Measurements from ENCODE around the gene MRPL51. TPM values are rescaled to one million over a fixed set of nuclear protein-coding genes. Genes with fewer than 3 reads are reported as not detected.
A peak's percentile ranks its signal among the peaks of the same experiment; 100 is the strongest.

The MRPL51 gene
- total RNA-seq, 2 experiments from 2014 or later = 152 to 338 TPM

GRCh38 chr12:6450091-6450868, 42.8 kb downstream of the MRPL51 start:
- BruUV-seq (replicated peaks) = no TSS peak
- TF ChIP-seq EZH2phosphoT487 (IDR thresholded peaks at IDR 0.05; ENCODE audit: borderline replicate concordance, low read depth, low read length) (no peak), CTCF (conservative IDR thresholded peaks at IDR 0.05; ENCODE audit: low read length) (no peak)
- peak overlapping the region; percentile 74 for H3K4me3 ChIP-seq (ENCODE audit: low read depth, low read length, poor library complexity, severe bottlenecking)
- intact Hi-C loops (cut with micrococcal nuclease; ENCODE audit: unreplicated experiment) = no loop called here
- H3K4me1 ChIP-seq (ENCODE audit: insufficient read depth, low read length, poor library complexity, severe bottlenecking) = peaks cover 69% of the 10 kb centered on the region
- H3K36me3 ChIP-seq (ENCODE audit: insufficient read depth, low read length) = peaks cover 22% of the 10 kb centered on the region
- no peak for DNase-seq (ENCODE audit: low spot score)
- POLR2A ChIA-PET = interaction anchor here (0.8 to 3.4 kb wide), 7 partner anchors 9 to 239 kb away, joined by 3 to 27 read pairs (median 4); partner anchors contain the start of genes MRPL51 and VAMP1
- no peak overlapping the region for H2AFZ ChIP-seq (ENCODE audit: low read length)
- no peaks in the 10 kb centered on the region for H4K20me1 ChIP-seq (ENCODE audit: insufficient read depth, low read length)
- CTCF ChIA-PET (ENCODE audit: unreplicated experiment) = interaction anchor here (0.6 to 0.9 kb wide), 2 partner anchors 9 to 14 kb away, joined by 3 read pairs; no protein-coding TSS in a partner anchor
- H3K27ac ChIP-seq (ENCODE audit: low read depth, low read length, poor library complexity, severe bottlenecking) = peak overlapping the region; percentile 81
- H3K9me3 ChIP-seq (ENCODE audit: low read length) = no peaks in the 10 kb centered on the region
- no peaks in the 10 kb centered on the region for H3K9me2 ChIP-seq (ENCODE audit: insufficient read depth, low read length)
- H3K79me2 ChIP-seq (ENCODE audit: insufficient read depth, low read depth, low read length) = peaks cover 18% of the 10 kb centered on the region; the same call in 1 of the 2 replicates
- H3K4me2 ChIP-seq (ENCODE audit: low read length) = peak overlapping the region; percentile 88

- ChIA-PET CTCF (ENCODE audit: unreplicated experiment) (interaction anchor here (1.0 to 2.1 kb wide), 4 partner anchors 15 to 19 kb away, joined by 3 to 8 read pairs (median 5); no protein-coding TSS in a partner anchor), POLR2A (interaction anchor here (0.5 to 7.2 kb wide), 12 partner anchors 7 to 214 kb away, joined by 3 to 112 read pairs (median 7); partner anchors contain the start of genes TAPBPL and VAMP1)
- H3K9me2 ChIP-seq (ENCODE audit: insufficient read depth, low read length) = no peaks in the 10 kb centered on the region
- BruUV-seq (replicated peaks) = TSS peak; percentile 80
- no peaks in the 10 kb centered on the region; the same call in none of the 2 replicates for H3K36me3 ChIP-seq (ENCODE audit: insufficient read depth, low read length)
- H3K4me3 ChIP-seq (ENCODE audit: low read depth, low read length, poor library complexity, severe bottlenecking) = peak within 1 kb of the TSS; percentile 73
- H3K9me3 ChIP-seq (ENCODE audit: low read length) = no peaks in the 10 kb centered on the region
- H3K79me2 ChIP-seq (ENCODE audit: insufficient read depth, low read depth, low read length) = peaks cover 14% of the 10 kb centered on the region; the same call in 1 of the 2 replicates
- peak; percentile 78 for DNase-seq (ENCODE audit: low spot score)
- peaks cover 76% of the 10 kb centered on the region for H3K4me1 ChIP-seq (ENCODE audit: insufficient read depth, low read length, poor library complexity, severe bottlenecking)
- H3K4me2 ChIP-seq (ENCODE audit: low read length) = peak within 1 kb of the TSS; percentile 83
- H3K27ac ChIP-seq (ENCODE audit: low read depth, low read length, poor library complexity, severe bottlenecking) = peak within 1 kb of the TSS; percentile 96
- H4K20me1 ChIP-seq (ENCODE audit: insufficient read depth, low read length) = no peaks in the 10 kb centered on the region
- H2AFZ ChIP-seq (ENCODE audit: low read length) = peak within 1 kb of the TSS; percentile 16; the same call in 1 of the 2 replicates
- TF ChIP-seq CTCF (conservative IDR thresholded peaks at IDR 0.05; ENCODE audit: low read length) (no peak), EZH2phosphoT487 (IDR thresholded peaks at IDR 0.05; ENCODE audit: borderline replicate concordance, low read depth, low read length) (no peak)
- intact Hi-C loops (cut with micrococcal nuclease; ENCODE audit: unreplicated experiment) = no loop called here
Measured at GRCh38 chr12:6444704-6445688, 48.1 kb downstream of the MRPL51 start, which contains the start of gene CD27. CD27 (plus strand) TSS chr12:6444955; CDS start chr12:6445096, 141 bp downstream.

Data from OCI-LY7 (cell line).